GM23248 (cell line): ENCODE data around the gene TYW3. TPM values are rescaled to one million over a fixed set of nuclear protein-coding genes. Genes with fewer than 3 reads are reported as not detected.
A peak's percentile ranks its signal among the peaks of the same experiment; 100 is the strongest.

Experiments used
- DNase-seq: peaks from one replicate; pipeline ENCODE4 v3.0.0-alpha.2; 2015
- H2AFZ ChIP-seq: fragments of 200-600 bp; sonication (generic); 2 replicates; pipeline ENCODE4 v1.6.1; 2016; ENCODE audit warnings: antibody characterized with exemption
- H3F3A ChIP-seq: fragments of 200-600 bp; sonication (generic); 2 replicates; pipeline ENCODE4 v1.6.1; 2016; ENCODE audit warnings: mild to moderate bottlenecking, antibody characterized with exemption, mixed run types; ENCODE audit not compliant: insufficient read depth
- H3K27ac ChIP-seq: fragments of 200-600 bp; sonication (generic); 2 replicates; pipeline ENCODE4 v1.5.1; 2016; ENCODE audit warnings: mild to moderate bottlenecking
- H3K27me3 ChIP-seq: fragments of 200-600 bp; sonication (generic); replicated peaks from 2 replicates; pipeline ENCODE4 v1.6.1; 2016; ENCODE audit warnings: mild to moderate bottlenecking; ENCODE audit not compliant: insufficient read depth
- H3K36me3 ChIP-seq: fragments of 200-600 bp; sonication (generic); 2 replicates; pipeline ENCODE4 v1.6.1; 2016; ENCODE audit warnings: low read depth, mild to moderate bottlenecking
- H3K4me1 ChIP-seq: fragments of 200-600 bp; sonication (generic); 2 replicates; pipeline ENCODE4 v1.6.1; 2016; ENCODE audit warnings: mild to moderate bottlenecking; ENCODE audit not compliant: insufficient read depth
- H3K4me2 ChIP-seq: fragments of 200-600 bp; sonication (generic); one replicate; pipeline ENCODE4 v1.6.1; 2016; ENCODE audit warnings: mild to moderate bottlenecking; ENCODE audit not compliant: unreplicated experiment
- H3K4me3 ChIP-seq: fragments of 200-600 bp; sonication (generic); 2 replicates; pipeline ENCODE4 v1.5.1; 2016; ENCODE audit warnings: mild to moderate bottlenecking
- H3K79me2 ChIP-seq: fragments of 200-600 bp; sonication (generic); 2 replicates; pipeline ENCODE4 v1.6.1; 2016; ENCODE audit warnings: mild to moderate bottlenecking; ENCODE audit not compliant: insufficient read depth
- H3K9ac ChIP-seq: fragments of 200-600 bp; sonication (generic); 2 replicates; pipeline ENCODE4 v1.6.1; 2016; ENCODE audit warnings: mild to moderate bottlenecking
- H3K9me2 ChIP-seq: fragments of 200-600 bp; sonication (generic); 2 replicates; pipeline ENCODE4 v1.6.1; 2016; ENCODE audit warnings: mixed run types, mild to moderate bottlenecking, moderate library complexity; ENCODE audit not compliant: insufficient read depth
- H3K9me3 ChIP-seq: fragments of 200-600 bp; sonication (generic); one replicate; pipeline ENCODE4 v1.6.1; 2017; ENCODE audit warnings: low read depth
- H4K20me1 ChIP-seq: fragments of 200-600 bp; sonication (generic); 2 replicates; pipeline ENCODE4 v1.6.0; 2016; ENCODE audit not compliant: insufficient read depth
- EZH2 ChIP-seq: fragments of 200-600 bp; sonication (generic); IDR thresholded peaks from 2 replicates; pipeline ENCODE4 v1.6.1; 2018; ENCODE audit warnings: antibody characterized with exemption, mild to moderate bottlenecking; ENCODE audit not compliant: insufficient read depth, poor library complexity, severe bottlenecking
- EZH2phosphoT487 ChIP-seq: fragments of 200-600 bp; sonication (generic); IDR thresholded peaks from 2 replicates; pipeline ENCODE4 v1.6.1; 2018; ENCODE audit warnings: antibody characterized with exemption, moderate library complexity, mild to moderate bottlenecking, low read depth; ENCODE audit not compliant: insufficient read depth
- WGBS, 2 experiments: methylation state at CpG; one replicate each; pipeline ENCODE4 v1.1.6; 2015 to 2017; ENCODE audit warnings: low lambda C conversion rate in 2 of 2, low coverage in 1 of 2; ENCODE audit errors: missing lambda C conversion rate in 2 of 2; 5-methylcytosine and 5-hydroxymethylcytosine counted together
- in situ Hi-C: fragments of 300-500 bp; cut with MboI; formaldehyde crosslinking; loops from 2 replicates; pipeline ENCODE4 v1.15.0; 2020
- polyA plus RNA-seq: library from polyadenylated mRNA; unstranded; fragments of >200 nt; fragmentation: Nextera tagmentation; extraction: Ambion mirVana; gene quantifications from 2 replicates; pipeline ENCODE4 v1.2.1, GENCODE V29; 2016
- total RNA-seq: library from RNA; depleted of rRNA; stranded (reverse); fragments of >200 nt; shearing (Covaris generic); gene quantifications from 2 replicates; pipeline ENCODE4 v1.2.3, GENCODE V29; 2014; rRNA removed

TYW3 gene, protein sequence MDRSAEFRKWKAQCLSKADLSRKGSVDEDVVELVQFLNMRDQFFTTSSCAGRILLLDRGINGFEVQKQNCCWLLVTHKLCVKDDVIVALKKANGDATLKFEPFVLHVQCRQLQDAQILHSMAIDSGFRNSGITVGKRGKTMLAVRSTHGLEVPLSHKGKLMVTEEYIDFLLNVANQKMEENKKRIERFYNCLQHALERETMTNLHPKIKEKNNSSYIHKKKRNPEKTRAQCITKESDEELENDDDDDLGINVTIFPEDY
- total RNA-seq: 13.9 and 16.0 TPM in 2 replicates
- polyA plus RNA-seq: 15.4 and 16.0 TPM in 2 replicates

DNA sequence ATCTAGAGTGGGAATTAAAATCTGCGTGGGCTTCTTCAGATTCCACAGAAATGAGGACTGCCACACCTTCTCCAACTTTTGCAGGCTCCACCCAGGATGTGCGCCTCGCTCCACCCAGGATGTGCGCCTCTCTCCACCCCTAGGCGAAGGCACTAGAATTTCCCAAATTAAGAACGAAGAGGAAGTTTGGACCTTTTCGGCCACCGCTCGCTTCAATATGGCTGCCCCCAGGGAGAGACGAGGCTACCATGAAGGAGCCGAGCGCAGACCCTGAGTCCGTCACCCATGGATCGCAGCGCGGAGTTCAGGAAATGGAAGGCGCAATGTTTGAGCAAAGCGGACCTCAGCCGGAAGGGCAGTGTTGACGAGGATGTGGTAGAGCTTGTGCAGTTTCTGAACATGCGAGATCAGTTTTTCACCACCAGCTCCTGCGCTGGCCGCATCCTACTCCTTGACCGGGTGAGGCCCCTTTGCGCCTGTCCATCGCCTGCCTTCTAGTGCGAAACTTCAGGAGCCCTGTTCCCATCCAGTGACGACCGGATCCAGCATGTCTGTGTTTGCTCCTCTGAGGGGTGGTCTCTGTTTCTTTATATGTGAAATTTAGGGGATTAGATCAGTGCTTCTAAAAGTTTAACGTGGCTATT, at the start of gene TYW3, which contains the start of gene CRYZ:
TYW3 (plus strand) TSS at position 193 of the 644 bp plus-strand sequence; CDS start at position 286, 93 bp downstream.
CRYZ (minus strand) TSS at position 91 of the 644 bp plus-strand sequence. CDS start 8,229 bp downstream, outside the sequence.
- no peaks in the 10 kb centered on the region for H3K9me3 ChIP-seq
- peak; percentile 95 for DNase-seq
- peak within 1 kb of the TSS; percentile 98 for H3K9ac ChIP-seq
- whole genome bisulfite sequencing, 2 experiments: 0 to 1% methylated on average over 29 to 30 of the region's 30 CpGs
- H3K27me3 ChIP-seq: no peaks in the 10 kb centered on the region
- peak within 1 kb of the TSS; percentile 98 for H2AFZ ChIP-seq
- H3K27ac ChIP-seq: peak within 1 kb of the TSS; percentile 93
- peaks cover 30% of the 10 kb centered on the region for H3K79me2 ChIP-seq
- peaks cover 32% of the 10 kb centered on the region; the same call in 1 of the 2 replicates for H3K4me1 ChIP-seq
- H3K36me3 ChIP-seq: peaks cover 15% of the 10 kb centered on the region; the same call in 1 of the 2 replicates
- in situ Hi-C loops: no loop called here
- H3F3A ChIP-seq: peaks cover 20% of the 10 kb centered on the region
- H3K4me3 ChIP-seq: peak within 1 kb of the TSS; percentile 100
- TF ChIP-seq EZH2phosphoT487 (no peak), EZH2 (no peak)
- 0 out of 2 replicates have a peak, but pooled peaks cover 2% of the 10 kb centered on the region for H4K20me1 ChIP-seq
- peak within 1 kb of the TSS; percentile 96 for H3K4me2 ChIP-seq
- no peaks in the 10 kb centered on the region for H3K9me2 ChIP-seq

DNA sequence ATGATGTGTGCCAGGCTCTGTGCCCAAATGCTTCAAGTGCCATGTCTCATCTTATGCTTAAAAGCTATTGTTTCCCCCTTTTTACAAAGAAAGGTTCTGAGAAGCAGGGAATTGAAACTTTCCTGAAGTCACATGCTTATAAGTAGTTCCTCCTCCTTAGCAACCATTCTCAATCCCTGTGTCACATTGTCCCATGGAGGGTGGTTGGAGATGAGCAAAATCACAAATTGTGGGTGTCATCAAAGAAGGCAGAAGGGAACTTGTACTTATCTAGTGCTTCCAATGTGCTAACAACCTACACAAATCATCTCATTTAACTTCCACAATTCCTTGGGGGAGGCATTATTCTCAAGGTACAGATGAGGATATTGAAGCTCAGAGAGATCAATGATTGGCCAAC, 49.3 kb upstream of the TYW3 start:
- Histone ChIP-seq H3K4me3 (no peak overlapping the region), H3K9me2 (no peaks in the 10 kb centered on the region), H3K36me3 (no peaks in the 10 kb centered on the region), H3F3A (no peaks in the 10 kb centered on the region), H3K79me2 (no peaks in the 10 kb centered on the region), H3K27ac (no peak overlapping the region), H2AFZ (no peak overlapping the region), H3K9ac (no peak overlapping the region), H3K4me1 (no peaks in the 10 kb centered on the region), H3K4me2 (no peak overlapping the region), H4K20me1 (no peaks in the 10 kb centered on the region), H3K9me3 (no peaks in the 10 kb centered on the region), H3K27me3 (no peaks in the 10 kb centered on the region; the same call in none of the 2 replicates)
- TF ChIP-seq EZH2 (no peak), EZH2phosphoT487 (no peak)
- in situ Hi-C loops: no loop called here
- no peak for DNase-seq

DNA sequence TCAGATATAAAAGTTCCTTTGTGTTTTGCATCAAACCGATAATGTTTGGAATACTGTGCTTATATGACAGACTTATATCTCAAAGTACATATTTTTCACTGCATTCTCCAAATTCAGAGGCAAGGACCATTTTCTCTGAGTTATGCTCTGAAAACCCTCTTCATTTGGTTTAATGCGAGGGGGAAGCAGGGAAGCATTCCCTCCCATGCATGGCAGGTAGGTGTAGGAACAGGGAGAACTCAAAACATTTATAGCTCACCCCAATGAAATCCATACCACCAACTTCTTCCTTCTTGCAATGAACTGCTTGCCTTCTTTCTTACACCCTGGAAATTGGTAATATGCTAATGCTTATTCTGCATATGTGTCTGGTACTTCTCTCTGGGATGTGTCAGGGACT, 48.7 kb upstream of the TYW3 start:
- Histone ChIP-seq H3K36me3 (no peaks in the 10 kb centered on the region), H3K4me1 (no peaks in the 10 kb centered on the region), H3K9me2 (no peaks in the 10 kb centered on the region), H3K9me3 (no peaks in the 10 kb centered on the region), H3K79me2 (no peaks in the 10 kb centered on the region), H2AFZ (no peak overlapping the region), H3K9ac (no peak overlapping the region), H4K20me1 (no peaks in the 10 kb centered on the region), H3K27ac (no peak overlapping the region), H3K4me2 (no peak overlapping the region), H3F3A (no peaks in the 10 kb centered on the region), H3K27me3 (no peaks in the 10 kb centered on the region; the same call in none of the 2 replicates), H3K4me3 (no peak overlapping the region)
- TF ChIP-seq EZH2 (no peak), EZH2phosphoT487 (no peak)
- 33 to 36% methylated on average over 2 of the region's 2 CpGs for WGBS, 2 experiments
- in situ Hi-C loops: no loop called here
- no peak for DNase-seq

DNA sequence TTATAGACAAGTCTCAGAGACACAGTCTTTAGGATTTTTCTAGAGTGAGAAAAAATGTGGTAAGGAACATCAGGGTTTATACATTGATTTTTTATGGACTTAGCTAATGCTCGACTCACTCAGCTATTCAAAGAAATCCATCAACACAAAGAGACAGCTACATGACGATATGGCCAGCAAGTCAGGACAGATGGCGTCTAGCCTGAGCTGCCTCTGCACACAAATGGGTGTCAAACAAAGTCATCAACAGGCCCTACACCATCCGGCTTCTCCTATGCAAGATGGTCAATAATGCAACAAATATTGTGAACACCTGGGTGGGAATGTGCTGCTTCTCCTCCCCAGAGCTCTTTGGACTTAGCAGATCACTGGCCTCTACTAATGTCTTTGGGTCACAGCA, 46.0 kb upstream of the TYW3 start:
- Histone ChIP-seq H3K36me3 (no peaks in the 10 kb centered on the region), H3K9me2 (no peaks in the 10 kb centered on the region), H3K4me3 (no peak overlapping the region), H3K79me2 (no peaks in the 10 kb centered on the region), H3F3A (no peaks in the 10 kb centered on the region), H3K4me2 (no peak overlapping the region), H3K4me1 (no peaks in the 10 kb centered on the region), H4K20me1 (no peaks in the 10 kb centered on the region), H3K9me3 (no peaks in the 10 kb centered on the region), H3K27me3 (no peaks in the 10 kb centered on the region; the same call in none of the 2 replicates), H3K27ac (no peak overlapping the region), H3K9ac (no peak overlapping the region), H2AFZ (no peak overlapping the region)
- 58 to 60% methylated on average over 4 of the region's 4 CpGs for WGBS, 2 experiments
- in situ Hi-C loops: no loop called here
- no peak for TF ChIP-seq EZH2phosphoT487
- TF ChIP-seq EZH2: no peak
- no peak for DNase-seq
